Activated CD4-positive, alpha-beta T cell treated with anti-CD3 and anti-CD28 coated beads, Interleukin-2, amount 50 U/mL, for 48 hours (primary cell): ENCODE measurements around the gene MTG1.
"Not testable (repeated sequence)": the region's sequence is repeated elsewhere in the genome, so short reads cannot be mapped to it uniquely, and the experiment has no call there.

ENCODE experiments used
- DNase-seq, 2 experiments: peaks; one replicate each; pipeline ENCODE4 v3.0.0-alpha.2; 2020

Gene MTG1

GRCh38 chr10:133379152-133379800 is 14.7 kb upstream of the MTG1 start, which contains the start of gene PAOX:
Gene PAOX (plus strand): TSS chr10:133379262. CDS start chr10:133379317, 55 bp downstream.
- peak; percentile 67 to 72 for DNase-seq

- no peak for DNase-seq
Observed at GRCh38 chr10:133379801-133380666, 13.9 kb upstream of the MTG1 start.

DNA sequence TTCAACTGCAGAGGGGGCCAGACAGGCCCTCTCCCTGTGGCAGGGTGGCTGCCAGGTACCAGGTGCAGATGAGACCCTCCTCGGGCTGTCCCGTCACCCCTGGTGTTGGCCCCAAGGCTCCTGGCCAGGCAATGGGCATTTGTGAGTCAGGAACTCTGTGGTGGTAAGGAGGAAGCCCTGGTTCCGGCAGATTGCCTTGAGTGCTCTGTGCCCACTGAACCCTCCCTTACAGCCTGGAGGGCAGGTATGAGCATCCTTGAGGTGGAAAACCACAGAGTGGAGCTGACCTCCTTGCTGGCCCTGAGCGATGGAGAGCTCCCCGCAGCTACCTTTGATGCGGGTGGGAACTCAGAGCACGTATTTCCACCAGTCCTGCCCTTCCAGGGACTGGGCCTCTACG is 12.9 kb upstream of the MTG1 start:
- DNase-seq = no peak

- no peak for DNase-seq
Observed at GRCh38 chr10:133383551-133383950, 10.4 kb upstream of the MTG1 start.

- no peak for DNase-seq
Observed at GRCh38 chr10:133384071-133384470, 9.9 kb upstream of the MTG1 start.

- DNase-seq = no peak
Observed at GRCh38 chr10:133385214-133385613, 8.7 kb upstream of the MTG1 start.

DNA sequence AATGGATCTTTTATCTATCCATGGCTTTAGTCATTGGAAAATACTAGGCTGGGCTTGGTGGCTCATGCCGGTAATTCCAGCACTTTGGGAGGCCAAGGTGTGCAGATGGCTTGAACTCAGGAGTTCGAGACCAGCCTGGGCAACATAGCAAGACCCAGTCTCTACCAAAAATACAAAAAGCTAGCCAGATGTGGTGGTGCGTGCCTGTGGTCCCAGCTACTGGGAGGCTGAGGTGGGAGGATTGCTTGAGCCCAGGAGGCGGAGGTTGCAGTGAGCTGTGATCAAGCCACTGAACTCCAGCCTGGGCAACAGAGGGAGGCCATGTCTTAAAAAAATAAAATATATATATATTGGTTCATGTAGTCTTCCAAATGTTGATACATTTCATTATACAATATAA is 7.0 kb upstream of the MTG1 start:
- DNase-seq = not testable (repeated sequence)

- no peak for DNase-seq
Observed at GRCh38 chr10:133388236-133388972, 5.6 kb upstream of the MTG1 start.

- peak; percentile 48 to 61 for DNase-seq
Observed at GRCh38 chr10:133388973-133389818, 4.8 kb upstream of the MTG1 start.

DNA sequence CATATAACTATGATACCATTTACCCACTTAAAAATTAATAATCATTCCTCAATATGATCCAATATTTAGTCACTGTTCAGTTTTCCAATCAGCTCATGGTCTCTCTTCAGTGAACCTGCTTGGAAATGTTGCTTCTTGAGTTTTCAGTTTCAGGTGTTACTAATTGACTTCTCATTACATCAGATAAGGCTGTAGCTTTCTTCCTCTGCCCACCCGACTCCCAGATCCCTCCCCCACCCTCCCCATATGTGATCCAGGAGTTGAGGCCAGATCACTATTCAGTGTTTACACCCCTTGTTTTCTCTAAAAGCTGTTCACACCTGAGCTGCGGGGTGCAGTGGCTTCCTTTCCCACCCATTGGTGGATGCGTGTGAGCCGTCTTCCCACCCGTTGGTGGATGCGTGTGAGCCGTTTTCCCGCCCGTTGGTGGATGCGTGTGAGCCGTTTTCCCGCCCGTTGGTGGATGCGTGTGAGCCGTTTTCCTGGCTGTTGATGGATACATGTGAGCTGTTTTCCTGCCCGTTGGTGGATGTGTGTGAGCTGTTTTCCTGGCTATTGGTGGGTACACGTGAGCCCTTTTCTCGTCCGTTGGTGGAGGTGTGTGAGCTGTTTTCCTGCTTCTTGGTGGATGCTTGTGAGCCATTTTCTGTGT is 3.2 kb upstream of the MTG1 start:
- no peak for DNase-seq

- DNase-seq = no peak
Observed at GRCh38 chr10:133391249-133391635, 2.7 kb upstream of the MTG1 start.

GRCh38 chr10:133391761-133392518 is 2.0 kb upstream of the MTG1 start:
- DNase-seq = peak; percentile 38 to 54

GRCh38 chr10:133393401-133394063 is 425 bp upstream of the MTG1 start:
- no peak for DNase-seq

DNA sequence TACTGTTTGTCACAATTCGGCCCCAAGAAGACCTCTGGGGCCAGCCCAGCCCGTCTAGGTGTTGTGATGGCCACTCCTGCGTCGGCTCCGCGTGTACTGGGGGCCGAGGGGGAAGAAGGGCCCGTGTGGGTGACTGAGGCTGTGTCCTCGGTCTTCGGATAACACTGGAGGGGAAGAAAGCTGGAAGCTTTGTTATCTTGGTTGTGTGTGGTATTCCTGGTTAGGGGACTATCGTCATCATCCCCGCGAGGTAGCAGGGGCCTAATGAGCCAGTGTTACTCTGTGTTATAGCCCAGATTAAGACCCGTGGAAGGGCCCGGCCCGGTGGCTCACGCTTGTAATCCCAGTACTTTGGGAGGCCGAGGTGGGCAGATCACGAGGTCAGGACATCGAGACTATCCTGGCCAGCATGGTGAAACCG is 854 bp downstream of the MTG1 start:
- DNase-seq = peak in 1 of 2 experiments; percentile 11

- no peak for DNase-seq
Observed at GRCh38 chr10:133396035-133396624, 2.2 kb downstream of the MTG1 start.

GRCh38 chr10:133397938-133398337 is 4.0 kb downstream of the MTG1 start:
- DNase-seq = no peak

DNA sequence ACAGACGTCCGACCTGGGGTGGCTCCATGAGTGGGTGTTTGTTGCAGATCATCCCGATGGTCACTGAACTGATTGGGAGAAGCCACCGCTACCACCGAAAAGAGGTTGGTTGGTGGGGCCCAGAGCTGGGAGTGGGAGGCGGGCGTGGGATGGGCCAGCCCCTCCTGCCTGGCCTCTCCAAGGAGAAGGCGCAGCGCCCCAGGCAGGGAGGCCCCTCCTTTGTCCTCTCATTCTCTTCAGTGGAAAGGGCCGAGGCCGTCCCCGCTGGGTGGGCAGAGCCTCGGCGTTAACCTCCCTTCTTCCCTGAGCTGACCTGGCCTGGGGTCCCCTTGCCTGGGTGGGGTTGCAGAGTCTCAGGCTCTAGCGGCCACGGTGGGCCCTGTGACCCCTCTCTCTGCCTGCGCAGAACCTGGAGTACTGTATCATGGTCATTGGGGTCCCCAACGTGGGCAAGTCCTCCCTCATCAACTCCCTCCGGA is 5.2 kb downstream of the MTG1 start:
- DNase-seq = no peak

DNA sequence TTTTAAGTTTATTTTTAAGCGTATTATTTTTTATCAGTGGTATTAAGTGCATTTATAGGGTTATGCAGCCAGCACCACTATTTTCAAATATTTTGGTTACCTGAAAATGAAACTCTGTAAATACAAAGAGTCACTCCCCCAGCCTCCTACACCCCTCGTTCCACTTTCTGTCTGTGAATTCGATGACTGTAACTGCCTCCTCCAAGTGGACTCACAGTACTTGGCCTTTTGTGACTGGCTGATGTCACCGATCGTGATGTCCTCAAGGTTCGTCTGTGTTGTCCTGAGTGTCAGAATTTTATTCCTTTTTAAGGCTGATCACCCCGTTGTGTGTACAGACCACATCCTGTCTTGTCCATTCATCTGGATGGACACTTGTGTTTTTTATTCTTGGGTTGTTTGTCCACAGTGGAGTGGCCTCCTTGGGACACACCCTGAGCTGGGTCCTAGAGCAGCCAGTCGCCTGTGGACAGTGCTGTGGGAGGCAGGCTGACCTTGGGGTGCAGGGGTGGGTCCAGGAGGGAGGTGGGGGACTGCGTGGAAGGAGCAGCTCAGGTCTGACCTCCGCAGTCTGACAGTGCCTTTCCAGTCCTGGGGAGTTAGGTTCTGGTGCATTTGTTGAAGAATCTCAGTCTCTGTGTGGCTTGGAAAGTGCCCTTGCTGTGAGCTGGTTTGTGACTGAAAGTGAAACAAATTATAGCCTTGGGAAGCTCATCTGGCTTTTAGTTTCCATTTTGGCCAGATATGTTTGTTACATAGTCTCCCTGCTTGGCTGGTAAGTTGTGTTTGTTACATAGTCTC is 6.9 kb downstream of the MTG1 start:
- no peak for DNase-seq

DNA sequence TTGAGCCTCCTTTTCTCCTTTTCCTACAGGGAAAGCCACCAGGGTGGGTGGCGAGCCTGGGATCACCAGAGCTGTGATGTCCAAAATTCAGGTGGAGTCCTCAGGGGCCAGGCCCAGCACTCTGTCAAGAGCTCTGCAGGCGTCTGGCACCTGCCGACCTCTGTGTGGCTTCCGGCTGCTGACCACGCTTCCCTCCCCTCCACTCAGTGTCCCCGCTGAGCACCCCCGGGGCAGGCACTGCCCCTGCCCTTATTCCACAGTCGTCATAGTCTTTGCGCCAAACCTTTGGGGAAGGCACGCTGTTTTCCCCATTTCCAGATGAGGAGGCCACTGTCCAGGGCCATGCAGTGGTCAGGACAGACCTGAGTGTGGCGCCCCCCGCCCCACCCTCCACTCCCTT is 7.5 kb downstream of the MTG1 start:
- DNase-seq = no peak
